ENCODE measurements around the gene PIK3CD.
A peak's percentile ranks its signal among the peaks of the same experiment; 100 is the strongest.

The PIK3CD gene

DNA sequence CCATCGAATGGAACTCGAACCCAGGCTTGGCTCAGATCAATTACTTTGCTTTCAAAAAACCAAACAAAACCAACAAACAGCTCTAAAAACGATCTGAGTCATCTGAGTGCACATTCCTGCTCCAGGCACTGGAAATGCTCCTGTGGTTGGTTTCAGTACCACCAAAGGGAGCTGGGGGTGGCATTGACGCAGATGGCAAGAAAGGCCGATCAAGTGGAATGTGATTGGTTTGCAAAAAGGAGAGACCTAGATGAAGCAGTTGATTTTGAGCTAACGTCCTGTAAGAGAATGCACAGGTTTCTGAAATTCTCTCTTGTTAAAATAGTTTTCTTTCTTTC, 39.5 kb downstream of the PIK3CD start:
- H3K27me3 ChIP-seq (ENCODE audit: control insufficient read depth, insufficient read depth, low read length): peaks cover 25% of the 10 kb centered on the region
- peaks cover 25% of the 10 kb centered on the region for H3K4me1 ChIP-seq (ENCODE audit: control insufficient read depth, insufficient read depth, low read length)
- H3K9me3 ChIP-seq (ENCODE audit: control insufficient read depth, insufficient read depth, low read length): no peaks in the 10 kb centered on the region
- no peak overlapping the region for H3K9ac ChIP-seq (ENCODE audit: low read depth, low read length)
- no peaks in the 10 kb centered on the region for H3K36me3 ChIP-seq (ENCODE audit: control insufficient read depth, insufficient read depth, low read length)
- H3K27ac ChIP-seq (ENCODE audit: low read depth, low read length): no peak overlapping the region
- peak overlapping the region; percentile 68 for H3K4me3 ChIP-seq (ENCODE audit: low read depth, low read length)

- no peak overlapping the region for H3K27ac ChIP-seq (ENCODE audit: low read depth, low read length)
- no peak overlapping the region for H3K4me3 ChIP-seq (ENCODE audit: low read depth, low read length)
- H3K9me3 ChIP-seq (ENCODE audit: control insufficient read depth, insufficient read depth, low read length): no peaks in the 10 kb centered on the region
- H3K36me3 ChIP-seq (ENCODE audit: control insufficient read depth, insufficient read depth, low read length): no peaks in the 10 kb centered on the region
- H3K27me3 ChIP-seq (ENCODE audit: control insufficient read depth, insufficient read depth, low read length): peaks cover 25% of the 10 kb centered on the region
- H3K9ac ChIP-seq (ENCODE audit: low read depth, low read length): no peak overlapping the region
- peaks cover 24% of the 10 kb centered on the region for H3K4me1 ChIP-seq (ENCODE audit: control insufficient read depth, insufficient read depth, low read length)
Measured at GRCh38 chr1:9691691-9692090, 40.2 kb downstream of the PIK3CD start.

- Histone ChIP-seq H3K36me3 (ENCODE audit: control insufficient read depth, insufficient read depth, low read length) (no peaks in the 10 kb centered on the region), H3K27ac (ENCODE audit: low read depth, low read length) (no peak overlapping the region), H3K4me1 (ENCODE audit: control insufficient read depth, insufficient read depth, low read length) (peaks cover 8% of the 10 kb centered on the region), H3K9ac (ENCODE audit: low read depth, low read length) (no peak overlapping the region), H3K4me3 (ENCODE audit: low read depth, low read length) (no peak overlapping the region), H3K9me3 (ENCODE audit: control insufficient read depth, insufficient read depth, low read length) (no peaks in the 10 kb centered on the region), H3K27me3 (ENCODE audit: control insufficient read depth, insufficient read depth, low read length) (no peaks in the 10 kb centered on the region)
Measured at GRCh38 chr1:9696793-9697192, 45.3 kb downstream of the PIK3CD start.

DNA sequence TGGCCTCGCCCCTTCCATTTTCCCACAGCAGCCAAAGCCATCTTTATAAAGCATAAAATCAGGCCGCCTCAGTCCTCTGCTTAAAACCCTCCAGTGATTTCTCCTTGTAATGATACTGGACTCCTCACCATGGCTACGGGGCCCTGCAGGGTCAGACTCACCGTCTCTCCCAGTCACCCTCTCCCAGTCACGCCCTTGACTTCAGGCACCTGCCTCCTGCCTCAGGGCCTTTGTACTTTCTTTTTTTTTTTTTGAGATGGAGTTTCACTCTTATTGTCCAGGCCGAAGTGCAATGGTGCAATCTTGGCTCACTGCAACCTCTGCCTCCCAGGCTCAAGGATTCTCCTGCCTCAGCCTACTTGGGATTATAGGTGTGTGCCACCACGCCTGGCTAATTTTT, 47.8 kb downstream of the PIK3CD start:
- peaks cover 8% of the 10 kb centered on the region for H3K4me1 ChIP-seq (ENCODE audit: control insufficient read depth, insufficient read depth, low read length)
- H3K9me3 ChIP-seq (ENCODE audit: control insufficient read depth, insufficient read depth, low read length): no peaks in the 10 kb centered on the region
- H3K27ac ChIP-seq (ENCODE audit: low read depth, low read length): no peak overlapping the region
- H3K4me3 ChIP-seq (ENCODE audit: low read depth, low read length): no peak overlapping the region
- H3K9ac ChIP-seq (ENCODE audit: low read depth, low read length): no peak overlapping the region
- no peaks in the 10 kb centered on the region for H3K27me3 ChIP-seq (ENCODE audit: control insufficient read depth, insufficient read depth, low read length)
- no peaks in the 10 kb centered on the region for H3K36me3 ChIP-seq (ENCODE audit: control insufficient read depth, insufficient read depth, low read length)

DNA sequence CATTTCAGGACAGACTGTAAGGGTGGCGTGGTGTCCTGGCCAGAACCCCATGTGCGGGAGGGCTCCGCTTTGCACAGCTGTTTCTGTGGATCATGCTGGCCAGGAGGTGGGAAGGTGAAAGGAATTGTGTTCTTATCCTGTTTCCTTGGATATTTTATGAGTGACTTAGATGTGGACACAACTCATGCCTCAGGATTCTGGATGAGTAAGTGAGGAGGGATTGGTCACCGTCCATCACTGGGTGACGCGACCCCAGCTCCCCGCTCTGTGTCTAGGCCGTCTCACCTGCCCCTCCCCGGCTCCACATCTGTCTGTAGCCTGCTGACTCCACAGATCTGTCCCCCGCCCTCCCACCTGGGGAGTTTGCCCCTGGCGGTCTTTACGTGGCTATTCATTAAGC, 48.8 kb downstream of the PIK3CD start:
- Histone ChIP-seq H3K36me3 (ENCODE audit: control insufficient read depth, insufficient read depth, low read length) (no peaks in the 10 kb centered on the region), H3K9ac (ENCODE audit: low read depth, low read length) (no peak overlapping the region), H3K27ac (ENCODE audit: low read depth, low read length) (peak overlapping the region; percentile 20), H3K27me3 (ENCODE audit: control insufficient read depth, insufficient read depth, low read length) (no peaks in the 10 kb centered on the region), H3K4me1 (ENCODE audit: control insufficient read depth, insufficient read depth, low read length) (peaks cover 8% of the 10 kb centered on the region), H3K4me3 (ENCODE audit: low read depth, low read length) (no peak overlapping the region), H3K9me3 (ENCODE audit: control insufficient read depth, insufficient read depth, low read length) (no peaks in the 10 kb centered on the region)

DNA sequence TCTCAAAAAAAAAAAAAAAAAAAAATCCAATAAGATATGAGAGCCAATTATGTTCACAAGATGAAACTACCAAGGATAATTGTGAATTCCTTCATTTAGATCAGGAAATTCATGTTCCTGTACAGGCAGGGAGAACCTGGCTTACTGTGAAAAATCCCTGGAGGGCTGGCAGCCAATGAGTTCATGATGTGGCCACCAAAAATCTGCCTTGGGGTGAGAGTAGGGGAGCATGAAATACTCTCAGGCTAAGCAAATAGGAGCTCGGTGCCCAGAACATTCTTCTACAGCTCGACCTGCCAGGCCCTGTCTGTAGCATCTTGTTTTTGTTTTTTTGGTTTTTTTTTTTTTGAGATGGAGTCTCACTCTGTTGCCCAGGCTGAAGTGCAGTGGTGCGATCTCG, 50.1 kb downstream of the PIK3CD start:
- no peak overlapping the region for H3K9ac ChIP-seq (ENCODE audit: low read depth, low read length)
- H3K36me3 ChIP-seq (ENCODE audit: control insufficient read depth, insufficient read depth, low read length): no peaks in the 10 kb centered on the region
- no peak overlapping the region for H3K4me3 ChIP-seq (ENCODE audit: low read depth, low read length)
- H3K27me3 ChIP-seq (ENCODE audit: control insufficient read depth, insufficient read depth, low read length): no peaks in the 10 kb centered on the region
- no peaks in the 10 kb centered on the region for H3K9me3 ChIP-seq (ENCODE audit: control insufficient read depth, insufficient read depth, low read length)
- H3K4me1 ChIP-seq (ENCODE audit: control insufficient read depth, insufficient read depth, low read length): peaks cover 8% of the 10 kb centered on the region
- no peak overlapping the region for H3K27ac ChIP-seq (ENCODE audit: low read depth, low read length)

DNA sequence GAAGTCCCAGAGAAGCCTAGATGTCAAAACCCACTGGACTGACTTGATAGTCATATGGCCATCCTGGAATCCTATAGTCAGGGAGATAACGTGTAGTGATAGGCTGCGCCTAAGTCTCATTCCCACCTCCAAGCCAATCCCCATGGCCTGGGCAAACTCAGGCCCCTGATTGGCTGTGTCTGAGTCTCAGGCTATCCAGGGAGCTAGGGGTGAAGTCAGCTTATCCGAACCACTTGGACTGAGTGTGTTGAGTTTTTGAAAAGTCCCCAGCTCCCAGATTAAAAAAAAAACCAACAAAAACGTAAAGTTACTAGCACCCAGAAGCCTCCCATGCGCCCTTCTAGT, 51.6 kb downstream of the PIK3CD start:
- H3K9ac ChIP-seq (ENCODE audit: low read depth, low read length): no peak overlapping the region
- no peaks in the 10 kb centered on the region for H3K27me3 ChIP-seq (ENCODE audit: control insufficient read depth, insufficient read depth, low read length)
- no peaks in the 10 kb centered on the region for H3K9me3 ChIP-seq (ENCODE audit: control insufficient read depth, insufficient read depth, low read length)
- H3K27ac ChIP-seq (ENCODE audit: low read depth, low read length): no peak overlapping the region
- peaks cover 8% of the 10 kb centered on the region for H3K4me1 ChIP-seq (ENCODE audit: control insufficient read depth, insufficient read depth, low read length)
- no peak overlapping the region for H3K4me3 ChIP-seq (ENCODE audit: low read depth, low read length)
- no peaks in the 10 kb centered on the region for H3K36me3 ChIP-seq (ENCODE audit: control insufficient read depth, insufficient read depth, low read length)

DNA sequence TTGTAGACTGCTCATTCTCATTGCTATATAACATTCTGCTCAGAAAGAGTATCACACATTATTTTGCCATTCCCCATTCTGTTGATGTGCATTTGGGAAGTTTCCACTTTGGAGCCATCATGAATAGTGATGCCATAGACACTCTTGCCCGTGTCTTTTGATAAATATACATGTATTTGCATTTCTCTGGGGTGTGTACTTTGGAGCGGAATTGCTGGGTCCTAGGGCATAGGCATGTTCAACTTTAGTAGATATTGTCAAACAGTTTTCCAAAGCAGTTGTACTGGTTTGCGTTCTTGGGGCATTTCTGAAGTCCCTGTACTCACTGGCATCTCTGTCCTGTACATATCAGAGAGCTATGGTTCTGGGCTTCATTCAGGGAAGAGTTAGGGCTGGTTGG, 52.1 kb downstream of the PIK3CD start:
- Histone ChIP-seq H3K36me3 (ENCODE audit: control insufficient read depth, insufficient read depth, low read length) (no peaks in the 10 kb centered on the region), H3K4me1 (ENCODE audit: control insufficient read depth, insufficient read depth, low read length) (peaks cover 8% of the 10 kb centered on the region), H3K4me3 (ENCODE audit: low read depth, low read length) (no peak overlapping the region), H3K9me3 (ENCODE audit: control insufficient read depth, insufficient read depth, low read length) (no peaks in the 10 kb centered on the region), H3K27ac (ENCODE audit: low read depth, low read length) (no peak overlapping the region), H3K9ac (ENCODE audit: low read depth, low read length) (no peak overlapping the region), H3K27me3 (ENCODE audit: control insufficient read depth, insufficient read depth, low read length) (no peaks in the 10 kb centered on the region)

GRCh38 chr1:9705337-9706093, 54.0 kb downstream of the PIK3CD start:
- H3K9me3 ChIP-seq (ENCODE audit: control insufficient read depth, insufficient read depth, low read length): no peaks in the 10 kb centered on the region
- H3K27me3 ChIP-seq (ENCODE audit: control insufficient read depth, insufficient read depth, low read length): no peaks in the 10 kb centered on the region
- H3K36me3 ChIP-seq (ENCODE audit: control insufficient read depth, insufficient read depth, low read length): no peaks in the 10 kb centered on the region
- no peak overlapping the region for H3K27ac ChIP-seq (ENCODE audit: low read depth, low read length)
- H3K4me1 ChIP-seq (ENCODE audit: control insufficient read depth, insufficient read depth, low read length): peaks cover 3% of the 10 kb centered on the region
- no peak overlapping the region for H3K4me3 ChIP-seq (ENCODE audit: low read depth, low read length)
- H3K9ac ChIP-seq (ENCODE audit: low read depth, low read length): no peak overlapping the region

GRCh38 chr1:9706178-9706577, 54.6 kb downstream of the PIK3CD start:
- no peaks in the 10 kb centered on the region for H3K9me3 ChIP-seq (ENCODE audit: control insufficient read depth, insufficient read depth, low read length)
- no peaks in the 10 kb centered on the region for H3K27me3 ChIP-seq (ENCODE audit: control insufficient read depth, insufficient read depth, low read length)
- H3K36me3 ChIP-seq (ENCODE audit: control insufficient read depth, insufficient read depth, low read length): 0 out of 2 replicates have a peak, but pooled peaks cover 2% of the 10 kb centered on the region
- H3K4me1 ChIP-seq (ENCODE audit: control insufficient read depth, insufficient read depth, low read length): no peaks in the 10 kb centered on the region
- H3K9ac ChIP-seq (ENCODE audit: low read depth, low read length): no peak overlapping the region
- no peak overlapping the region for H3K27ac ChIP-seq (ENCODE audit: low read depth, low read length)
- no peak overlapping the region for H3K4me3 ChIP-seq (ENCODE audit: low read depth, low read length)

- Histone ChIP-seq H3K27ac (ENCODE audit: low read depth, low read length) (no peak overlapping the region), H3K36me3 (ENCODE audit: control insufficient read depth, insufficient read depth, low read length) (0 out of 2 replicates have a peak, but pooled peaks cover 8% of the 10 kb centered on the region), H3K4me3 (ENCODE audit: low read depth, low read length) (no peak overlapping the region), H3K27me3 (ENCODE audit: control insufficient read depth, insufficient read depth, low read length) (no peaks in the 10 kb centered on the region), H3K9ac (ENCODE audit: low read depth, low read length) (no peak overlapping the region), H3K4me1 (ENCODE audit: control insufficient read depth, insufficient read depth, low read length) (peaks cover 17% of the 10 kb centered on the region), H3K9me3 (ENCODE audit: control insufficient read depth, insufficient read depth, low read length) (no peaks in the 10 kb centered on the region)
Measured at GRCh38 chr1:9710037-9710436, 58.5 kb downstream of the PIK3CD start.
